ENCODE measurements around the gene RPL28. TPM values are rescaled to one million over a fixed set of nuclear protein-coding genes. Genes with fewer than 3 reads are reported as not detected.

Gene RPL28
- total RNA-seq, 2 experiments from 2014 or later, result 3,995 to 4,178 TPM

DNA sequence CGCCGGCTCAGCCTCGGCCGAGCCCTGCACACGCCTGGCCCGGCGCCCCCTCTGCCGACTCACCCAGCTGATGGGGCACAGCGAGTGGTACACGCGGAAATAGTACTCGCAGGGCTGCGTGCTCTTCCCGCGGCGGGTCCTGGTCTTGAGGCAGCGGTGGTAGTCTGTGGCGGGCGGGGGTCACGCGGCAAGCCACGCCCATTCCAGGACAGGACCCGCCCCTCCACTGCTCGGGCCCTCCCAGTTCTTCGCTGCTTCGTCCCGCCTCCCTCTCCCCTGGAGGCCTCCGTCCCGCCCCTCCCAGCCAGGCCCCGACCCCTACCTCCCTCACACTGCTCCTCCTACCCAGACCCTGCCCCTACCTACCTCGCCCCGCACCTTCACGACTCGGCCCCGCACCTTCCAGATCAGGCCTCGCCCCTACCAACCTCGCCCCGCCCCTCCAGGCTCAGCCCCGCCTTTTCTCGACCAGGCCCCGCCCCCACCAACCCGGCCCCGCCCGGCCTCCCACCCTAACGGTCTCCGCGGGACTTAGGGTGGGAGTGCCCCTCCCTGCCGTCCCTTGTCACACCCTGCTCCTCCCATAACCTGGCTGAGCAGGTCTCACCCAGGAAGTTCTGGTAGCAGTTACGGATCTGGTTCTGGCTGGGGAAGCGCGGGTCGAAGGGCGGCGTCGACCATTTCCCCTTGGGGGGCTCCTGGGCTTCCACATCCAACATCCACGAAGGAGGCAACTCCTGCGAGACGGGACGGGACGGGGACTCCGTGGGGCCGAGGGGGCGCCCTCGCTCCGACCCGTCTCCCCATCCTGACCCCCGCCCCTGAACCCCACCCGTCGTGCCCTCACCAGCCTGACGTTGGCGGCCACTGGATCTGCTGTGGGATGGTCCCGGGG is 31.7 kb upstream of the RPL28 start:
- no peak overlapping the region for H3K27ac ChIP-seq (ENCODE audit: low read depth in 1 of 2, low read length in 2 of 2)
- Mint-ChIP-seq H3K4me3 (peak overlapping the region; percentile 51), H3K27ac (no peak overlapping the region), H3K4me1 (ENCODE audit: low read depth) (peaks cover 25% of the 10 kb centered on the region), H3K36me3 (ENCODE audit: low read depth) (no peaks in the 10 kb centered on the region), H3K27me3 (peaks cover 58% of the 10 kb centered on the region), H3K9me3 (no peaks in the 10 kb centered on the region)
- H3K27me3 ChIP-seq (ENCODE audit: control insufficient read depth in 1 of 2, insufficient read depth in 2 of 2, low read length in 2 of 2), result peaks cover 34% of the 10 kb centered on the region in 2 experiments
- peaks cover 29% of the 10 kb centered on the region for H3K4me1 ChIP-seq (ENCODE audit: insufficient read depth, low read length)
- ATAC-seq (ENCODE audit: poor library complexity) (peak; percentile 67), DNase-seq (peak; percentile 30 to 85 (median 60))
- peaks cover 0 to 27% of the 10 kb centered on the region in 2 experiments for H3K9me3 ChIP-seq (ENCODE audit: control insufficient read depth in 1 of 2, insufficient read depth in 1 of 2, low read length in 2 of 2)
- TF ChIP-seq, protein P1, sequence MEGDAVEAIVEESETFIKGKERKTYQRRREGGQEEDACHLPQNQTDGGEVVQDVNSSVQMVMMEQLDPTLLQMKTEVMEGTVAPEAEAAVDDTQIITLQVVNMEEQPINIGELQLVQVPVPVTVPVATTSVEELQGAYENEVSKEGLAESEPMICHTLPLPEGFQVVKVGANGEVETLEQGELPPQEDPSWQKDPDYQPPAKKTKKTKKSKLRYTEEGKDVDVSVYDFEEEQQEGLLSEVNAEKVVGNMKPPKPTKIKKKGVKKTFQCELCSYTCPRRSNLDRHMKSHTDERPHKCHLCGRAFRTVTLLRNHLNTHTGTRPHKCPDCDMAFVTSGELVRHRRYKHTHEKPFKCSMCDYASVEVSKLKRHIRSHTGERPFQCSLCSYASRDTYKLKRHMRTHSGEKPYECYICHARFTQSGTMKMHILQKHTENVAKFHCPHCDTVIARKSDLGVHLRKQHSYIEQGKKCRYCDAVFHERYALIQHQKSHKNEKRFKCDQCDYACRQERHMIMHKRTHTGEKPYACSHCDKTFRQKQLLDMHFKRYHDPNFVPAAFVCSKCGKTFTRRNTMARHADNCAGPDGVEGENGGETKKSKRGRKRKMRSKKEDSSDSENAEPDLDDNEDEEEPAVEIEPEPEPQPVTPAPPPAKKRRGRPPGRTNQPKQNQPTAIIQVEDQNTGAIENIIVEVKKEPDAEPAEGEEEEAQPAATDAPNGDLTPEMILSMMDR (IDR thresholded peaks at IDR 0.05), result no peak
- no peaks in the 10 kb centered on the region for H3K36me3 ChIP-seq (ENCODE audit: insufficient read depth, low read length)
- intact Hi-C loops (cut with DNase I, micrococcal nuclease), result loop anchor here (1.0 to 5.0 kb wide), 3 partner anchors 14 to 33 kb away; partner anchors contain the start of genes KMT5C (in 1 of the 2) and RPL28 (in 1 of the 2)
- ChIA-PET POLR2A (interaction anchor here (1.4 kb wide), 1 partner anchor 30 kb away, joined by 6 read pairs; the partner anchor contains the start of gene TMEM238), CTCF (no interaction called here)
- H3K4me3 ChIP-seq (ENCODE audit: low read length), result peak overlapping the region; percentile 54

DNA sequence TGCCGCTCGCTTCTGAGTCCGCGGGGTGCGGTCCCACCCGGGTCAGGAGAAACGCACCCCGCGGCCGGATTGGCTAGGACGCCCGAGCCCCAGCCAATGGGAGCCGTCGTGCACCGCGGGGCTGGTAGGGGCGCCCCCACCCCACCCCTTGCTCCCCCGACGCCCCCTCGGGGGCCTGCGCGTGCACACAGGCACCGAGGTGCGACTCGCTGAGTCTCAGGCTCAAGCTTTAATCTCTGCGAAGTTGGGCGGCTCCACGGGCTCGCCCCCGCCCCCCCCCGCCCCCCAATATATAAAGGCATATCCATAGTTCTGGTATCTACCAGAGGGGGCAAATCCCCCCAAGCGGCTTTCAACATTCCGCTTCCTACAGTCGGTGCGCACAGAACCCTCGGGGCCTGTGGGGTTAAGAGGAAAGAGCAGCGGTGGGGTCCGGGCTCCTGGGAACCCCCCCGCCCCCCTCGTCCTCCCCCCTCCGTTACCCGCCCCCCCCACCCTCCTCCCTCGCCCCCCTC is 31.0 kb upstream of the RPL28 start, which contains the start of gene COX6B2:
COX6B2 (minus strand) TSS at position 22 of the 515 bp plus-strand sequence. CDS start 198 bp downstream, outside the sequence.
- H3K36me3 Mint-ChIP-seq (ENCODE audit: low read depth), result no peaks in the 10 kb centered on the region
- no peaks in the 10 kb centered on the region for H3K9me3 Mint-ChIP-seq
- TF ChIP-seq, protein P1 (IDR thresholded peaks at IDR 0.05), result no peak
- no peak for DNase-seq
- Histone ChIP-seq H3K36me3 (ENCODE audit: insufficient read depth, low read length) (no peaks in the 10 kb centered on the region), H3K27me3 (ENCODE audit: control insufficient read depth in 1 of 2, insufficient read depth in 2 of 2, low read length in 2 of 2) (peaks cover 34% of the 10 kb centered on the region in 2 experiments), H3K9me3 (ENCODE audit: control insufficient read depth in 1 of 2, insufficient read depth in 1 of 2, low read length in 2 of 2) (peaks cover 0 to 27% of the 10 kb centered on the region in 2 experiments), H3K4me3 (ENCODE audit: low read length) (peak within 1 kb of the TSS; percentile 54), H3K4me1 (ENCODE audit: insufficient read depth, low read length) (peaks cover 29% of the 10 kb centered on the region), H3K27ac (ENCODE audit: low read depth in 1 of 2, low read length in 2 of 2) (no peak within 1 kb of the TSS)
- H3K27me3 Mint-ChIP-seq, result peaks cover 58% of the 10 kb centered on the region
- CTCF ChIA-PET, result interaction anchor here (1.2 to 1.3 kb wide), 2 partner anchors 16 to 63 kb away, joined by 3 to 4 read pairs; no protein-coding TSS in a partner anchor
- peak within 1 kb of the TSS; percentile 70 for H3K4me3 Mint-ChIP-seq
- H3K4me1 Mint-ChIP-seq (ENCODE audit: low read depth), result peaks cover 25% of the 10 kb centered on the region
- no peak within 1 kb of the TSS for H3K27ac Mint-ChIP-seq
- no peak for ATAC-seq (ENCODE audit: poor library complexity)
- POLR2A ChIA-PET, result no interaction called here
- intact Hi-C loops (cut with DNase I, micrococcal nuclease), result loop anchor here (1.0 to 5.0 kb wide), 3 partner anchors 14 to 33 kb away; partner anchors contain the start of genes KMT5C (in 1 of the 2) and RPL28 (in 1 of the 2)

DNA sequence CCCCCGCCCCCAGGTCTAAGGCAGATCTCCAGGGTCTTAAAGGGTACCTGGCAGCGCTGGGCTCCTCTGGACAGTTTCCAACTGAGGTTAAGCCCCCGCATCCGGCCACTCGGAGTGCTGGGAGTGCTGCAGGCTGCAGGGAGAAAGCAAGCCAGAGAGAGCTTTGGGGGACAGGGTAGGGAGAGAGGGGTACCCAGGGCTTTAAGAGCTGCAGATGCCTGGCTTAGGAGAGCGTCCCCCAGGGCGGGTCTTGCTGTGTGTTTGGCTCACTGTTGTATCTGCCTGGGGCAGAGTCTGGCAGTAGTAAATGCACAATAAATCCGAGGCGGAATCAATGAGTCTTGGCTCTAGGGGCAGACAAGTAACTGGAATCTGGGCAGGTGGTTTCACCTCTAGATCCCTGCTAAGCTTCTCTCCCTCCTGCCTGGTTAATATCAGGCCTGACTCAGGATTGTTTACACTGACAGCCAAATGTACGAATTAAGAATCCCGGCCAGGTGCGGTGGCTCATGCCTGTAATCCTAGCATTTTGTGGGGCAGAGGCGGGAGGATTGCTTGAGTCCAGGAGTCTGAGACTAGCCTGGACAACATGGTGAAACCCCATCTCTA is 30.4 kb upstream of the RPL28 start:
- Mint-ChIP-seq H3K27ac (no peak overlapping the region), H3K4me3 (peak overlapping the region; percentile 45), H3K9me3 (no peaks in the 10 kb centered on the region), H3K36me3 (ENCODE audit: low read depth) (no peaks in the 10 kb centered on the region), H3K4me1 (ENCODE audit: low read depth) (peaks cover 25% of the 10 kb centered on the region), H3K27me3 (peaks cover 58% of the 10 kb centered on the region)
- no peak overlapping the region for H3K27ac ChIP-seq (ENCODE audit: low read depth in 1 of 2, low read length in 2 of 2)
- H3K9me3 ChIP-seq (ENCODE audit: control insufficient read depth in 1 of 2, insufficient read depth in 1 of 2, low read length in 2 of 2), result peaks cover 0 to 27% of the 10 kb centered on the region in 2 experiments
- intact Hi-C loops (cut with DNase I, micrococcal nuclease), result loop anchor here in 1 of 2 experiments (2.0 kb wide), 1 partner anchor 17 kb away; the partner anchor contains the start of gene KMT5C
- no peak overlapping the region for H3K4me3 ChIP-seq (ENCODE audit: low read length)
- H3K4me1 ChIP-seq (ENCODE audit: insufficient read depth, low read length), result peaks cover 29% of the 10 kb centered on the region
- POLR2A ChIA-PET, result interaction anchor here (1.5 kb wide), 1 partner anchor 16 kb away, joined by 7 read pairs; the partner anchor contains the start of gene KMT5C
- ATAC-seq (ENCODE audit: poor library complexity), result no peak
- CTCF ChIA-PET, result interaction anchor here (1.2 to 1.3 kb wide), 2 partner anchors 16 to 63 kb away, joined by 3 to 4 read pairs; no protein-coding TSS in a partner anchor
- TF ChIP-seq, protein P1 (IDR thresholded peaks at IDR 0.05), result no peak
- no peak for DNase-seq
- H3K27me3 ChIP-seq (ENCODE audit: control insufficient read depth in 1 of 2, insufficient read depth in 2 of 2, low read length in 2 of 2), result peaks cover 34% of the 10 kb centered on the region in 2 experiments
- no peaks in the 10 kb centered on the region for H3K36me3 ChIP-seq (ENCODE audit: insufficient read depth, low read length)
